ENCODE data around the gene ZNF484.
"Not testable (repeated sequence)": the region's sequence is repeated elsewhere in the genome, so short reads cannot be mapped to it uniquely, and the experiment has no call there.

Gene ZNF484

DNA sequence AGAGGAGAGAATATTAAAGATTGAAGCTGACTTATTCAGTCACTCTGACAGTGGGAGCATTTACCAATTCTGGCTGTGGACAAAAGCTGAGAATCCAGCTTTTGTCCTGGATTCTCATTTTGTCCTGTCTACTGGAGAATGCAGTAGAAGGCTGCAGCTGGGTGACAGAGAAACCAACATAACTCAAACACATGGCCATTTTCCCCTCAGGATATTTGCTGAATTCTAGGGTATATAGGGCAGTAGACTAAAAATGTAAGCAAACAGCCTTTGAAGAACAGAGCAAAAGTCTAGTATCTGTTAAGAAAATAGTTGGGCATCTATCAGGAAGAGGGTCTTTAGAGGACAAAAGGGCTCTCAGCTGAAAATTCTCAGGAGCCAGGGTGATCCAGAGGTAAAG is 20.6 kb downstream of the ZNF484 start:
- no peak for DNase-seq

DNA sequence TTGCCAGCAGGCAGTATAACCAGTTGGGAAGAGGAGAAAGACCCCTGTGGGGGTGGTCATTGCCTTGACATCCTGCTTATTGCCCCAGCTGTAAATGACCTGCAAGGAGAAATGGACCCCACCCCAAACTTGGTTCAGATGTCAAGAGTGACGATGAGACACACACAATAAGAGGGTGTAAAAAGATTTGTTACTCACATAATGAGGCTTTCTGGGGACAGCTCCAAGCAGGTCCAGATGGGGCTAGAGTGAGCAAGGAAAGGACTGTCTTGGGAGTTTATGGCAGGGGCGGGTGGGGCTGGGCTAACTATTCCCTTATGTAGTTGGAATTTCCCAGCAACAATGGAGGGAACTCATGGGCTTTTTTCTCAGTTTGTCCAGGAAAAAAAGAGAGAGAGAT is 24.1 kb downstream of the ZNF484 start:
- no peak for DNase-seq

DNA sequence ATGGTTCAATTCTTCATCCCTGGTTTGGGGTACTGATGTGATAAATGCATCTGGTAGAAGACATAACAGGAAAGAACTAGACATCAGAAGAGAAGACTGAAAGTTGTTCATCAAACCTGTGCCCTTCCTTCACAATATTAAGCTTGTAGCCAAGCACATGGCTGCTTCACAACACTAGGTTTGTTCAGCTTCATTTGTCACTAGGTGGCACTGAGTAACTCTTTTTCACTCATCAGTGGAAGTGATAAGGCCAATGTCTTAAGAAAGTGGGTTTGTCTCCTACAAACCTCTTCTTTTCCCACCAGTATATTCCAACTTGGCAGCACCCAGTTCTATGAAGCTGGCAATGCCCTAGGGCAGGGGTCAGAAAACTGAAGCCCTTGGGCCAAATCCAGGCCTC is 26.9 kb downstream of the ZNF484 start:
- no peak for DNase-seq

DNA sequence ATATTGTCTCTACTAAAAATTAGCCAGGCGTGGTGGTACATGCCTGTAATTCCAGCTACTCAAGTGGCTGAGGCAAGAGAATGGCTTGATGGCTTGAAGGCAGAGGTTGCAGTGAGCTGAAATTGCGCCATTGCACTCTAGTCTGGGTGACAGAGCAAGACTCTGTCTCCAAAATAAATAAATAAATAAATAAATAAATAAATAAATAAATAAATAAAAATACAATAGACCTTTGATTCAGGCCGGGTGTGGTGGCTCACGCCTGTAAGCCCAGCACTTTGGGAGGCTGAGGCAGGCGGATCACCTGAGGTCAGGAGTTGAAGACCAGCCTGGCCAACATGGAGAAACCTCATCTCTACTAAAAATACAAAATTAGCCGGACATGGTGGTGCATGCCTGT is 29.1 kb downstream of the ZNF484 start:
- DNase-seq = not testable (repeated sequence)

DNA sequence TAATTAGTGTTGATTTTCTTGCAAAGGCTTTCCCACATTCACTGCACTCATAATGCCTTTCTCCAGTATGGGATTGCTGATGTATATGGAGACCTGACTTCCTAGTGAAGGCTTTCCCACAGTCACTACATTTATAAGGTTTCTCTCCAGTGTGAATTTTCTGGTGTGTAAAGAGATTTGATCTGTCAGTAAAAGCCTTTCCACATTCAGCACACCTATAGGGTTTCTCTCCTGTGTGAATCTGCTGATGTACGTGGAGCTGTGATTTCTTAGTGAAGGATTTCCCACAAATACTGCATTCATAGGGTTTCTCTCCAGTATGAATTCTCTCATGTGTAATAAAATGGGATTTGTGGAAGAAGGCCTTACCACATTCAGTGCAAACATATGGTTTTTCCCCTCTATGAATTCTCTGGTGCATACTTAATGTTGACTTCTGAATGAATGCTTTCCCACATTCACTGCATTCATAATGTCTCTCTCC is 31.1 kb downstream of the ZNF484 start:
- no peak for DNase-seq

DNA sequence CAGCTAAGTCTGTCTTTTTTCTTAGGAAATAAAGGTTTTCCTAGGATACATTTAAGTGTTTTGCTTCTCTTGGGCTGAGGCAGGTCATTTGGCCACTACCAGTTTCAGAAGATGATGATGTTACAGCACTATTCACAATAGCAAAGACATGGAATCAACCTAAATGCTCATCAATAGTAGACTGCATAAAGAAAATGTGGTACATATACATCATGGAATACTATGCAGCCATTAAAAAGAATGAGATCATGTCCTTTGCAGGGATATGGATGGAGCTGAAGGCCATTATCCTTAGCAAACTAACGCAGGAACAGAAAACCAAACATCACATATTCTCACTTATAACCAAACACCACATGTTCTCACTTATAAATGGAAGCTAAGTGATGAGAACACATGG is 39.4 kb downstream of the ZNF484 start:
- not testable (repeated sequence) for DNase-seq

DNA sequence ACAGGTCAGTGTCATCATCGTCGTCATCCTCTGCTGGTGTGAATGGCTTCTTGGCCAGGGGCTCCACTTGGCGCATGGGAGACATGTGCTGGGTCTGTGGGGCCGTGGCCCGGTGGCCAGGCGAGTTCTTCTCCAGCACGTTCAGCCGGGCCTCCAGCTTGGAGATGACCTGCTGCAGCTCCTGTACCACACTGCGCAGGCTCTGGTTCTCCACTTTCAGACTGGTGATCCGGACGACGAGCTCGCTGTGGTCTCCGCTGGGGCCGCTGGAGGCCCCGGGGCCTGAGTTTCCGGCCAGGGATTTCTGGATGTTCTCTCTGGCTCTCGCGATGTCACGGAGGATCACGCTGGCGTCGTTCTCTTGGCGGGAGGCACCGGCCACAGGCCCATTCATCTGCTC is 40.6 kb downstream of the ZNF484 start:
- no peak for DNase-seq

DNA sequence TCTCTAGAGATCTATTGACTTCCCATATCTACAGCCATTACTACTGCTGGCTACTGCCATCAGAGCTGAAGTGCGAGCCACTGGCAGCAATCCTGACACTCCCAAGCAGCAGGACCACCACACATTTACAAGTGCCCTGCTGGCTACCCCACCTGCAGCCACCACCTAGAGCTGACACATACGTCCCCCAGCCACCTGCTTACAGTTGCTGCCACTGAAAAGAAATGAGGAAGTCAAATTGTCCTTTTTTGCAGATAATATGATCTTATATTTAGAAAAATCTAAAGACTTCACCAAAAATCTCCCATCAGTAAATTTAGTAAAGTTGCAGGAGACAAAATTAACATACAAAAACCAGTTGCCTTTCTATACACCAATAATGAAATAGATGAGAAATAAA is 48.4 kb downstream of the ZNF484 start:
- no peak for DNase-seq

DNA sequence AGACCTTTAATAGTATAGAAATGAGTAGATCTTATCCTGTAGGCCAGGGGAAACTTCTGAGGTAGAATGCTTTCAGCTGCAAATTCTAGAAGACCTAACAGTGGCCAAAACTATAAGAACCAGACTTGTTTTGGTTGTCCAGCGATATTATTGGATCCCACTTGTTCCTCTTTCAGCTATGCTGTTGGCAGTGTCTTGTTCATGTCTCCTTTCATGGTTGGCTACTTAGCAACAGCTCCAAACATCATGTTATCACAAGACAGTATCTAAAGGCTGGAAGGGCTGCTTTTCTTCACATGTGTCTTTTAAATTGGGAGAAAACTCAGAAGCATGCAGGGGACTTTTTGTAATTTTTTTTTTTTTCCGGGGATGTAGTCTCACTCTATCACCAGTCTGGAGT is 52.8 kb downstream of the ZNF484 start:
- not testable (repeated sequence) for DNase-seq

DNA sequence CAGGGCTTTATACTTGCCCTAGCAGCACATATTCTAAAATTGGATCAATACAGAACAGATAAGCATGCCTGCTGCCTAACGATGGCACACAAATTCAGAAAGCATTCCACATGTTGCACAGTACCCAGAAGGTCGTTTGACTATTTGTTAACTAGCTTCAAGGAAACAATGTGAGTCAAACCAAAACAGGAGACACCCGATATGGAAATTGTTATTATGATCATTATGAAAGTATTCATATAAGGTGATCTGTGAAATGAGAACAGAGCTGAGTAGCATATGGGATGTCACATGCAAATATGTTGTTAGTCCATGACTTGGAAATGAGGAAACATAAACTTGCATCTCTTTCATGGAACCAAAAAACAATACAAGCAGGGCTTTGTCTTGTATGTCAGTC is 56.9 kb downstream of the ZNF484 start:
- DNase-seq = no peak

DNA sequence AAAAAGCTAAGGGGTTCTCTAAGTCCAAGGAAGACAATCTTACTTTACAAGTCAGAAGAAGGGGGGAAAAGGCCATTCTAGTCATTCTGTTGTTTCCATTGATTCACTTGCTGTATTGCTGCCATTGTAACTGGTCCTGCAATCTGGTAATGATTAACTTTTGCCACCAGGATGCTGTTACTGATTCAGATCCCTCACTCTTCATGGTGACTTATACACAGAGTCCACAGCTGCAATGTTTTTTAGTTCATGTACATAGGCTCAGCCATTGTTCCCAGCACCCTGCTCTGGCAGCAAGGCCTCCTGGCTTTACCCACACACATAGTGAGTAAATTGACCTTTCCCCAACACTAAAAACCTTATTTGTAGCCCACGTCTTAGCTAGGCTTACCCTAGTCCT is 57.9 kb downstream of the ZNF484 start:
- not testable (repeated sequence) for DNase-seq

DNA sequence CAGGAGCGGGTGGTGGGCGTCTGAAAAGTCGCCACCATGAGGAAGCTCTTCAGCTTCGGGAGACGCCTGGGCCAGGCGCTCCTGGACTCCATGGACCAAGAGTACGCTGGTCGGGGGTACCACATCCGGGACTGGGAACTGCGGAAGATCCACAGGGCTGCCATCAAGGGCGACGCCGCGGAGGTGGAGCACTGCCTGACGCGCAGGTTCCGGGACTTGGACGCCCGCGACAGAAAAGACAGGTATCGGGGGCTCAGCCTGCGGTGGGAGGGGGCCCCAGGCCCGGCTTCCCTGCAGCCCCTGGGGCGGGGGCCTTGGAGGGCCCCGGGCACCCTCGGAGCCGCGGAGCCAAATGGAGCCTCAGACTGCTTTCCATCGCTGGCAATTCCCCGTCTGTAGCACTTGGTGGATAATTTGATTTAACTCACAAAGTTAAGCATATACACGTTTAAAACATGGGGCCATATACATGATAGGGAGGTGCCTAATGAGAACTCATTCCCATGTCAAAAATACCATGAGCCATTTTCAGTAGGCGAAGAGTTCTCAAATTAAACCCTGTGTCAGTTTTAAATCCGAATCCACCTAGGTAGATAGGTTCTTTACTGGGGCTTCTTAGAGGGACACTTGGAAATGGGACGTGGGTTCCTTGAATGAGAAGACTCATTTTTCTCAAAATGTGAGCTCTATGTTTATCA is 68.1 kb downstream of the ZNF484 start:
- DNase-seq = not testable (repeated sequence)

DNA sequence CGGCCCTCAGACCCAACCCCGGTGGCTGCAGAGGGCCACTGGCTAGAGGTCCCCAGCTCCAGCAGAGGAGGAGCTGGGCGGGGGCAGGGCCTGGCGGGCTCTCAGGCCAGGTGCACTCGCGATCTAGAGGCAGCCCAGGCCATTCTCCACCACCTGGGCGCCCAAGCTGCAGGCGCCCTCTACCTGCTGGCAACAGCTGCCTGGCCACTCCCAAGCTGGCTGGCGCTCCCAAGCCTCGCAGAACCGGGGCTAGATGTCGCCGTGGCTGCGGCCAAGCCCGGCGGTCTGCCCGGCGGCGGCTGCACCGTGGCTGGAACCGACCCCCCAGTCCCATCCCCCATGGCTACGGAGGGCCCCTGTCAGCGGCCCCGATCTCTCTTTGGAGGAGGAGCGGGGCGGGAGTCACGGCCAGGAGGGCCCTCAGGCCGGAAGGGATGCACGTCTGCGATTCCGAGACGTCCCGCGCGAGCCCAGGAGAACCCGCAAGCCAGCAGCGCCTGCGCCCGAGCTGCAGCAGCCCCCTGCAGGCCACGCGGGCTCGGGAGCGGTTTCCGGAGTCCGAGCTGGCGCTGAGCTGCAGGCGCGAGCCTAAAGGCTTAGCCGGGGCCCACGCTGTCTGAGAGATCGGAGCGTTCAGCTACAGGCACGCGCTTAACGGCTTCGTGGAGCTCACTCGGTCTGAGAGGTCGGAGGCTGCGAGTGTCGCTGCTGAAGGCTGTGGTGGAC is 68.9 kb downstream of the ZNF484 start:
- no peak for DNase-seq

DNA sequence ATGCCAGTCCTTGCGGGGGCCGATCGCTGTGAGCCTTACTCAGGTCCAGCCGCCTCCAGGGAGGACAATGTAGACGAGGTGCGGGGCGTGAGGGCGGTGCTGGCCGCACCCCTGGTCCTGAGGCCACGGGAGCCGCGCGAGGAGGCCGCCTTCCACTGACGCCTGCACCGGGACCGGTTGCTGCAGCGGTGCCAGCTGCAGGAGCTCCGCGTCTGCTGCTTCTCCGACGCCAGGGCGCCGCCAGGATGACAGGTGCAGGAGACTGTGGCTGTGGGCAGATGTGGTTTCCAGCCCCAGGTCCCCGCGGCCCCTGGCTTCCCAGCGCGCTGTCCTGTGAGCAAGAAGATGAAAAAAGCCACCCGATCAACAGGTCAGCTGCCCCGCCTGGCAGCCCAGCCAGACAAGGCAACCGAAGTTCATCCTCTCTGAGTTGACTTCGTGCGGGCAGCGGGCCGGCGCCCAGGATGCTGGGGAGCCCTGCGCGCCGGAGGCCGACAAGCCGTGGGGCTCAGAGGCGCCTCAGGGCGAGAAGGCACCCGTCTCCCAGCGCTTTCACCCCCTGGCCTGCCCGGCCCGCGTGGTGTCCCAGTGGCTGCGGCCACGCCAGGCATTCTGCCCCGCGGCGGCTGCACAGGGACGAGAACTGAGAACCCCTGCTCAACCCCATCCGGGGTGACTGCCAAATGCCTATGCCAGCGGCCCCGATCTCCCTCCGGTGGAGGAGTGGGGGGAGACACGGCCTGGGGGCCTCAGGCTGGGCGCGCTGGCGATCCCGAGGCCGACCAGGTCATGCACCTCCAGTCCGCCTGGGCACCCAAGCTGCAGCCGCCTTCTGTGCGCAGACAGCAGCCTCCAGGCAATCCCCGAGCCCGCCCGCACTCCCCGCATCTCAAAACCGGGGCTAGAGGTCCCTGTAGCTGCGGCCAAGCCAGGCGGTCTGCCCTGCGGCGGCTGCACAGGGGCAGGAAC is 69.8 kb downstream of the ZNF484 start:
- no peak for DNase-seq

DNA sequence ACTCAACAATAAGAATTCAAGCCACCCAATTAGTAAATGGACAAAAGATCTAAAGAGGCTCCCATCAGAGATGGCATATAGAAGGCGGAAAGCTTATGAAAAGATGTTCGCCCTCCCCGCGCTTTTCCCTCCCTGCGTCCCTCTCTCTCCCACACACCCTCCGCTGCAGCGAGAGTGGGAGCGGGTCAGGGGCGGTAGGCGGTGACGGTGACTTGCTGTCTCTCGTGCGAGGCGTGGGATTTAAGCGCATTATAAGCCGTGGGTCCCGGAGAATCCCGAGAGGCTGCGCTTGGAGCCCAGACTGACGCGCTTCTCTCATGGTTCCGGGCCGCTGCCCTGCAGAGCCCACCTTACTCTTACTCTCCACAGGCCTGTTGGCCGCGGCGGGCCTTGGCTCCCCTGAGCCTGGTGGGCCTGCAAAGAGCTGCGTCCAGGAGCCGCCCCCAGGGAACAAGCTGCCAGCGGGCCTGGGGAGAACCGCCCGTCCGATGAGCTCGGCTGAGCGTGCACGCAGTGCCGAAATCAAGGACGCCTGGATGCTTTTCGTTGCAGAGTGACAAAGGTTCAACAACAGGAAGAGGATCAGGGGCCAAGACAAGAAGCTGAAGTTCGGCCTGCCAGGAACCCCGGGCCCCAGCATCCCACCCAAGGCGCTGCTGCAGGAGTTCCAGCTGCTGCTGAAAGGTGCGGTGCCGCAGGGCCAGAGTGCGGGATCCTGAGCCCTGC is 70.6 kb downstream of the ZNF484 start:
- DNase-seq = no peak

DNA sequence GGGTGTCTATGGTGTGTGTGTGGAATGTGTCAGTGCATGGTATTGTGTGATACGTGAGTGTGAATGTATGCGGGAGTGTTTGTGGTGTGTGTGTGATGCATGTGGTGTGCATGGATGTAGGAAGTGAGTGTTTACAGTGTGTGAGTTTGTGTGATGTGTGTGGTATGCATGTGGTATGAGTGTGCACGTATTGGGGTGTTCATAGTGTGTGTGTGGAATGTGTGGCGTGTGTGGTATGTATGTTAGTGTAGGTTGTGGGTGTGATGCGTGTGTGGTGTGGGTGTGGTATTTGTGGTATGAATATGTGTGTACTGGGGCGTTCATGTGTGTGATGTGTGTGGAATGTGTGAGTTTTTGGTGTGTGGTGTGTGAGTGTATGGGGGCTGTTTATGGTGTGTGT is 73.1 kb downstream of the ZNF484 start:
- DNase-seq = no peak

DNA sequence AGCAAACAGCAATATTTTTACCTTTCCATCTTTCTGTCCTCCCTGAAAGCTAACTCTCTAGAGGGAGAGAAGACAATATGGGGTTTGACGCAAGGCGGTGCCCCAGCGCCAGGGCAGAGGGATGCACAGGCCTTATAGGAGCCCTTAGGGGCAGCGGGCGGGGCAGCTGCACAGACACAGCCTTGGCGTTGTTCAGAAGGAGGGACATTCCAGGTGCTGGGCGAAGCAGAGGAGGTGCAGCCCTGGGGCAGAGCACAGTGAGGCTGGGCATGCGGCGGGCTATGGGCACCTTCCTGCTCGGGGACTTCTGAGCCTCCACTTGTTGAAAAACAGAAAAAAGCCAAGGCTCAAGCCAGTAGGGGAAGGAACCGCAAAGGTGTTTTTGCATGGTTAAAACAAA is 79.5 kb downstream of the ZNF484 start:
- DNase-seq = no peak

DNA sequence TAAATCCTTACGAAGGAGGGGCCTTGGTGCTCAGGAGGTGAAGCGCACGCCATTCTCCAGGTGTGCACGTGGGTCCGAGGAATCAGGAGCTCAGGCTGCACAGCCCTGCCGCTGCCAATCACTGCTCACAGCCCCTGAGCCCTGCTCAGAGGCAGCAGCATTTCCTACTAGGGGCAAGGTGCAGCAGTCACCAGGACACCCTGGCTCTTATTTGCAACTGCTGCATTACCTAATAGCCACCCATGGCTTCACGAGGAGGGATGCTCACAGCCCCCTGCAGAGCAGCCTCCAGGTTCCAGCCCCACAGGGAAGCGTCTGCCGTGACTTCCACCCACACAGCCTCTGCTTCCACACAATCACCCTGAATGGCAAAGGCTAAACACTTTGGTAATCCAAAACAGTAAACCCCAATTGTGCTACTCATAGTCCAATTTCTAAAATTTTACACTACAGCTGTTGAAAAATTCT is 81.5 kb downstream of the ZNF484 start:
- DNase-seq = not testable (repeated sequence)

DNA sequence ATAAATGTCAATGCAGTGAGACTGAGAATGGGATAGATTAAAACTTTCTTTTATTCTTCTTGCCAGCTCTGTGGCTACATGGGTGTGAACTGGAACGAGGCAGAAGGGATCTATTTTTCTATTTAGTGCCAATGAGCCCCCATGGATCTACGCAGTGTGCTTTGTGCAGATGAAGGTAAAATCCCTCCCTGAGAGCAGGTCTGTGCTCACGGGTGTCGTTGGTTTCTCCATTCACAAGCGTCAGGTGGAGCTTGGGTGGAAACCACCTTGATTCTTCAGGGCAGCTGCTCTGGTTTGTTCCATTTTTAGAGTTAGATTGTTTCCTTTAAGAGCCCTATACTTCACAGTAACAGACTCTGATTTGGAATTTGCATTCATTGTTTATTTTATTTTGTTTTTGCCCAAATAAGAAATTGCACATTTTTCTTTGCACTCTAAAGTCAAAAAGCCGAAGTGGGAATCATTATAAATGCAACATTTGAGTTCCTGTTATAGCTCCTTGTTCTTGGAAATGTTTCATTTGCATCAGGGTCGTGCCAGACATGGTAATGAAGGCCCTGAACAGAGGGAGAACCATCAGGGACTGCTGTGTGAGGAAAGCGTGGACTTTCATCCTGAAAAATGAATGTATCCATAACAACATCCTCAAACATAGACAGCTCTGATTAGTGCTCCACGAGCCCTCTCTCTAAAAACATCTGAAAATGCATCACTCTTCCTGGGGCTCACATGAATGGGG is 82.1 kb downstream of the ZNF484 start:
- no peak for DNase-seq
